SK-N-MC (cell line): ENCODE data around the gene PEDS1.
"Not testable (repeated sequence)": the region's sequence is repeated elsewhere in the genome, so short reads cannot be mapped to it uniquely, and the experiment has no call there.

ENCODE experiments used
- DNase-seq: peaks from one replicate; pipeline ENCODE4 v3.0.0-alpha.2; 2011; ENCODE audit warnings: low read depth, low spot score
- H3K27ac ChIP-seq: fragments of 200-600 bp; sonication (generic); 2 replicates; pipeline ENCODE4 v1.5.1; 2016; ENCODE audit warnings: mixed run types
- H3K36me3 ChIP-seq: fragments of 200-600 bp; sonication (generic); 2 replicates; pipeline ENCODE4 v1.6.1; 2017; ENCODE audit warnings: antibody characterized with exemption, low read length, mixed read lengths; ENCODE audit not compliant: insufficient read depth
- H3K4me3 ChIP-seq: fragments of 200-600 bp; sonication (generic); 2 replicates; pipeline ENCODE4 v1.5.1; 2016
- H3K9ac ChIP-seq: fragments of 200-600 bp; sonication (generic); 2 replicates; pipeline ENCODE4 v1.8.0; 2017; ENCODE audit warnings: mixed run types, mixed read lengths; ENCODE audit not compliant: insufficient read length
- H3K9me3 ChIP-seq: fragments of 200-600 bp; sonication (generic); 2 replicates; pipeline ENCODE4 v1.6.1; 2017; ENCODE audit warnings: low read depth, mild to moderate bottlenecking, antibody characterized with exemption, low read length, moderate library complexity, mixed read lengths
- EZH2 ChIP-seq: fragments of 200-600 bp; sonication (generic); IDR thresholded peaks from one replicate; pipeline ENCODE4 v1.6.1; 2017; ENCODE audit warnings: antibody characterized with exemption
- FOXP2 ChIP-seq: optimal IDR thresholded peaks from 2 replicates; pipeline ENCODE3; 2011; ENCODE audit warnings: mild to moderate bottlenecking, moderate library complexity; ENCODE audit not compliant: insufficient read depth; ENCODE audit errors: extremely low read length, control extremely low read depth
- POLR2AphosphoS5 ChIP-seq: IDR thresholded peaks from 2 replicates; pipeline ENCODE4 v1.6.1; 2012; ENCODE audit warnings: mild to moderate bottlenecking, low read depth, low read length, borderline replicate concordance

PEDS1 gene

DNA sequence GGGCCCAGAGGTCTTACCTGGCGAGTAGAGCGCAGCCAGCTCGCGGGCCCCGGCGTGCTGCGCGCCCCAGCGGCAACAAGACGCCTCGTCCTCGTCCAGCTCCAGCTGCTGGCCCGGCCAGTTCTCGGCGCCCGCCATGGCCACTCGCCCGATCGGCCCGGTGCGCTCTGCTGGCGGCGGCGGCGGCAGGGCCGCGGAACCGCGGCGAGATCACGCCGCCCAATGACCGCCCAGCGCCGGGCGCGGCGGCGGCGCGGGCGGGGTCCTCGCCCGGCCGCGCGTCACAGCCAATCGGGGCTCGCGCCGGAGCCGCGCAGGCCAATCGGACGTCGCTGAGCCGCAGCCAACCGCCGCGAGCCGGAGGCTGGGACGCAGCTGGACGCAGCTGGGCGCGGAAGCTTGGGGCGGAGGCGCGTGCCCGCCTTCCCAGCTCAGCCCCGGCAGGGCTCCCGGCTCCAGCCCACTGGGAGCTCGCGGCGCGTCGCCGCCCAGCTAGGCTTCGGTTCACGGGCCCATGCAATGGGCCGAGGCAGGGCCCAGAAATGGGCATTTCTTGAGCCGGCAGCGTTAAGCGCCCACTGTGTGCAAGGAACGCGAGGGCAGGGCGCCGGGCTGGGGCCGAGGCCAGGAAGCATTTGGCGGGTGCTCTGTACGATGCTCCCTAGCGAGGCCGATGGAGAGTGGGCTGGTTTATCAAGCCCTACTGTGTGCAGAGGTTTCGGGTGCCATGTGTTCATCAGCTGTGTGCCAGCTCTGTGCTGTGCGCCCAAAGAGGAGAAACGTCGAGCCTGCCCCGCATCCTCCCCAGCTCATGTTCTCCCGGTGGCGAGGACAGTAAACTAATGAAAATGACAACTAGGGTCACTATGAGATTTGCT is at the start of gene PEDS1:
TSS of gene PEDS1 (minus strand) at position 224 of the 878 bp plus-strand sequence. CDS start at position 138, 86 bp downstream.
- peaks cover 3% of the 10 kb centered on the region; the same call in 1 of the 2 replicates for H3K36me3 ChIP-seq
- no peaks in the 10 kb centered on the region for H3K9me3 ChIP-seq
- H3K27ac ChIP-seq: peak within 1 kb of the TSS; percentile 42; the same call in 1 of the 2 replicates
- no peak for DNase-seq
- H3K4me3 ChIP-seq: peak within 1 kb of the TSS; percentile 84
- no peak for TF ChIP-seq FOXP2
- TF ChIP-seq POLR2AphosphoS5: peak; percentile 80
- peak within 1 kb of the TSS; percentile 85 for H3K9ac ChIP-seq

DNA sequence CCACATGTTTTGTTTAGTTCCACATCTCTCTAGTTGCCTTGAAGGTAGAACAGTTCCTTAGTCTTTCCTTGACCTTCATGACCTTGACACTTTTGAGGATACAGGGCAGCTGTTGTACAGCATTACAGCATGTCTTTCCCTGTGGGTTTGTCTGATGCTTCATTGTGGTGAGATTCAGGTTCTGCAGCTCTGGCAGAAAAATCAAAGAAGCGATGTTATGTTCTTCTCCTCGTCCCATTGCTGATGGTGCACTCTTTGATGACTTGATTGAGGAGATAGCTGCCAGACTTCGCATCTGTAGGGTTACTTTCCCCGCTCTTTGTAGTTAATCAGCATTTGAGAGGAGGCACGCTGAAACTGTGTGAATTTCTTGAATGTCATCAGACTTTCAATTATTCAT is 49.2 kb upstream of the PEDS1 start:
- no peak overlapping the region for H3K9ac ChIP-seq
- no peaks in the 10 kb centered on the region for H3K36me3 ChIP-seq
- no peak for TF ChIP-seq POLR2AphosphoS5
- no peak for TF ChIP-seq FOXP2
- TF ChIP-seq EZH2: no peak
- no peaks in the 10 kb centered on the region for H3K9me3 ChIP-seq
- DNase-seq: no peak
- no peak overlapping the region for H3K4me3 ChIP-seq
- no peak overlapping the region for H3K27ac ChIP-seq

DNA sequence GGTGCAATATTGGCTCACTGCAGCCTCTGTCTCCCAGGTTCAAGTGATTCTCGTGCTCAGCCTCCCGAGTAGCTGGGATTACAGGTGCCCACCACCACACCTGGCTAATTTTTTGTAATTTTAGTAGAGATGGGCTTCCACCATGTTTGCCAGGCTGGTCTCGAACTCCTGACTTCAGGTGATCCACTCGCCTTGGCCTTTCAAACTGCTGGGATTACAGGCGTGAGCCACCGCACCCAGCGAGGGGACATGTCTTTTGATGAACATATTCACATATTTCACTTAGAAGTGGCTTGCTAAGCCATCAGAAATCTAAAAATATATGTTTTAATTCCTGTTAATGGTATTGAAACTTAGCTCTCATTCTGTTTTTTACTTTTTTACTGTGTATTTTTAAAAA is 48.2 kb upstream of the PEDS1 start:
- not testable (repeated sequence) for H3K4me3 ChIP-seq, H3K9ac ChIP-seq, DNase-seq, H3K9me3 ChIP-seq, H3K27ac ChIP-seq, H3K36me3 ChIP-seq

DNA sequence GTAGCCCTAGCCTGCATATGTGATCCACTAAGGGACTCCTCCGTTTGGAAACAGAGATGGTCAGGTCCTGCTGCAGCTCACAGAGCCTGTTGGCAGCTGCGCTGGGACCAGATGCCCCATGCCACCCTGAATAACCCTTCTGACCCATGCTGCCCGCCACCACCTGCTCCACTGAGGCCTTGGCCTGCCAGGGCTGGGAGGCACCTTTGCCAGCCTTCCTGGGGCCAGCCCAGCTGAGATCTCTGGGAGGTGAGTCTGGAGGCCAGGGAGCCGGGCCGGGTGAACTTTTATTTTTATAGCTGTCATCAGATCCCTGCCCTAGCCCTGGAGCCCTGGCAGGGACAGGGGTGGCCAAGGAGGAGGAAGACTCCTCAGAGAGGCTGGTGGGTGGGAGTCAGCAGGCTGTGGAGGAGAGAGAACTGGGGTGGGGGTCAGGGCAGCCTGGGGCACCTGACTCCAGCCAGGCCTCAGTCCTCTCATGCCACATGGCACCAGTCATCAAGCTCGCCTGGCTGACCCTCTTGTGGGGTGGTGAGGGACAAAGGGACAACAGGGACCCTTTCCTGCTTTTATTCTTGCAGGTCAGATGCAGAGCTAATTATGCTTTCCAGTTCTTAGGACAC is 47.1 kb upstream of the PEDS1 start:
- no peak overlapping the region for H3K4me3 ChIP-seq
- H3K36me3 ChIP-seq: no peaks in the 10 kb centered on the region
- H3K9me3 ChIP-seq: no peaks in the 10 kb centered on the region
- no peak overlapping the region for H3K27ac ChIP-seq
- no peak for DNase-seq
- H3K9ac ChIP-seq: no peak overlapping the region
- no peak for TF ChIP-seq EZH2
- TF ChIP-seq POLR2AphosphoS5: no peak
- no peak for TF ChIP-seq FOXP2

DNA sequence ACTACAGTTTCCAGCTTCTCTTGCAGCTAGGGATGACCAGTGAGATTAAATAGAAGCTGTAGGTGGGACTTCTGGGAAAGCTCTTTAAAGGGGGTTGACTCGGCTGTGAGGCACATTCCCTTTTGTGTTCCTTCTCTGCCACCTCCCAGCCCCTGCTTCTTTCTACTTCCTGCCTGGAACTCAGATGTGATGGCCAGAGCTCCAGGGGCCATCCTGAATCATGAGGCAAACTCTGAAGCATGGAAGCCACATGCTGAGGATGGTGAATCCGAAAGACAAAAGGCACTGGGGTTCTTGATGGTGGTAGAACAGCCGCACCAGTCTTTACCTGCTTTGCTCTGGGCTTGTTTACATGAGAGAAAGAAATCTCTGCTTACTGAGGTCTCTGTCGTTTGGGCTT is 46.2 kb upstream of the PEDS1 start:
- Histone ChIP-seq H3K9me3 (no peaks in the 10 kb centered on the region), H3K4me3 (no peak overlapping the region), H3K36me3 (peaks cover under 1% of the 10 kb centered on the region), H3K27ac (no peak overlapping the region), H3K9ac (no peak overlapping the region)
- TF ChIP-seq POLR2AphosphoS5: no peak
- no peak for TF ChIP-seq FOXP2
- TF ChIP-seq EZH2: no peak
- DNase-seq: no peak

DNA sequence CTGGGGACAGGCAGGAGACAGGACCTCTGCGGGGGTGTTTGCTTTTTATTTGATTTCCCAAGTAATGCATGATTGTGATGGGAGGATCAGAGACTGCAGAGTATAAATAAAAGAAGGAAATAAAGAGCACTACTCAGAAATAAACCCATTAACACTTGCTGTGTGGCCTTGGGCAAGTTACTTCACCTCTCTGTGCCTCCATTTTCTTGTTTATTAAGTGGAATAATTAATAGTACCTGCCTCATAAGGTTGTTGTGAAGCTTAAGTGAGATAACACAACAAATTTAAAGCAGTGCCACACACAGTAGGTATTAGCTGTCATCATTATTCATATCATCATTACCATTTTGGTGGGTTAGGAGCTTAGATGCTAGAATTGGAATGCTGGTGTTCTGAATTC is 45.2 kb upstream of the PEDS1 start:
- Histone ChIP-seq H3K27ac (no peak overlapping the region), H3K4me3 (no peak overlapping the region), H3K9me3 (no peaks in the 10 kb centered on the region), H3K36me3 (peaks cover 11% of the 10 kb centered on the region), H3K9ac (no peak overlapping the region)
- no peak for TF ChIP-seq EZH2
- TF ChIP-seq FOXP2: no peak
- no peak for TF ChIP-seq POLR2AphosphoS5
- DNase-seq: no peak

DNA sequence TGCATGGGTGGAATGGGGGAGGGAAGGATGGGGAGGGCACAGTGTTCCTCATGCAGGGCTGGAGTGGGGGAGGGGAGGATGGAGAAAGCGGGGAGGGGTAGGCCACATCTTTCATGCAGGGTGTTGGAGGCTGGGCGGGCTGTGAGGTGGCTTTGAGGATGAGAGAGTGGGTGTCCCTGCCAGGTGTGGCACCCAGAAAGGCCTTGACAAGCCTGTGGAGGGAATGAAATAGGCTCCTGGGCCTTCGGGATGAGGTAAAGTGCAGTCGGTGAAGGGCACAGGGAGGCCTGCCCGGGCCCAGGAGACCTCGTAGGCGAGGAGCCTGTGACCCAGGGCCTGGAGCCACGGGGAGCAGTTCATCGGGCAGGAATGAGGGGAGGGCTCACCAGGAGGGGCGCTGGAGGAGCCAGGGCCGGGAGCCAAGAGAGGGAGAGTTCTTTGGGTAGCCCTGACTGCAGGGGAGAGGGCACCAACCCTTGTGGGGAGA is 44.7 kb upstream of the PEDS1 start:
- Histone ChIP-seq H3K9me3 (no peaks in the 10 kb centered on the region), H3K27ac (no peak overlapping the region), H3K4me3 (no peak overlapping the region), H3K36me3 (peaks cover 15% of the 10 kb centered on the region), H3K9ac (no peak overlapping the region)
- no peak for DNase-seq
- TF ChIP-seq POLR2AphosphoS5 (no peak), EZH2 (no peak)

DNA sequence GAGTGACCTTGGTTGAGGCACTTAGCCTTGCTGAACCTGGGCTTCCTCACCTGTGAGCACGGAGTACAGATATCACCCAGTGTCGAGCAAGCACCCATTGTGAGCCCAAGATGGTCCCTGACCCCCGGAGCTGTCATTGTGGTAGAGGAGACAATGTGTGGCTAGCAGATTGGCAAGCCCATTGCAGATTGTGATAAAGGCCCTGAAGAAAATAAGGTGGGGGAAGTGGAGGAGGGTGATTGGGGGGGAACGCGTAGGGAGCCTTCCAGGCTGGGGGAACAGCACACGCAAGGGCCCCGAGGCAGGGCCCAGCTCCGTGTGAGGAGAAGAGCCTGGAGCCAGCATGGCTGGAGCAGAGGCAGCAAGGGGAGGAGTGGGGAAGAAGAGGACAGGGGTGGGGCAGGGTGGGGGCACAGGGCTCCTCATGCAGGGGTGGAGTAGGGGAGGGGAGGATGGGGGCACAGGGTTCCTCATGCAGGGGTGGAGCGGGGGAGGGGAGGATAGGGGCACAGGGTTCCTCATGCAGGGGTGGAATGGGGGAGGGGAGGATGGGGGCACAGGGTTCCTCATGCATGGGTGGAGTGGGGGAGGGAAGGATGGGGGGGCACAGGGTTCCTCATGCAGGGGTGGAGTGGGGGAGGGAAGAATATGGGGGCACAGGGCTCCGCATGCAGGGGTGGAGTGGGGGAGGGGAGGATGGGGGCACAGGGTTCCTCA is 44.1 kb upstream of the PEDS1 start:
- no peak overlapping the region for H3K27ac ChIP-seq
- H3K9ac ChIP-seq: no peak overlapping the region
- no peak overlapping the region for H3K4me3 ChIP-seq
- TF ChIP-seq EZH2: no peak
- no peak for TF ChIP-seq POLR2AphosphoS5
- no peak for TF ChIP-seq FOXP2
- peaks cover 22% of the 10 kb centered on the region for H3K36me3 ChIP-seq
- H3K9me3 ChIP-seq: no peaks in the 10 kb centered on the region
- no peak for DNase-seq
